Measurements from ENCODE around the gene CYSTM1.

CYSTM1 gene

GRCh38 chr5:140222416-140222815, 47.4 kb downstream of the CYSTM1 start:
- TF ChIP-seq, protein P1, sequence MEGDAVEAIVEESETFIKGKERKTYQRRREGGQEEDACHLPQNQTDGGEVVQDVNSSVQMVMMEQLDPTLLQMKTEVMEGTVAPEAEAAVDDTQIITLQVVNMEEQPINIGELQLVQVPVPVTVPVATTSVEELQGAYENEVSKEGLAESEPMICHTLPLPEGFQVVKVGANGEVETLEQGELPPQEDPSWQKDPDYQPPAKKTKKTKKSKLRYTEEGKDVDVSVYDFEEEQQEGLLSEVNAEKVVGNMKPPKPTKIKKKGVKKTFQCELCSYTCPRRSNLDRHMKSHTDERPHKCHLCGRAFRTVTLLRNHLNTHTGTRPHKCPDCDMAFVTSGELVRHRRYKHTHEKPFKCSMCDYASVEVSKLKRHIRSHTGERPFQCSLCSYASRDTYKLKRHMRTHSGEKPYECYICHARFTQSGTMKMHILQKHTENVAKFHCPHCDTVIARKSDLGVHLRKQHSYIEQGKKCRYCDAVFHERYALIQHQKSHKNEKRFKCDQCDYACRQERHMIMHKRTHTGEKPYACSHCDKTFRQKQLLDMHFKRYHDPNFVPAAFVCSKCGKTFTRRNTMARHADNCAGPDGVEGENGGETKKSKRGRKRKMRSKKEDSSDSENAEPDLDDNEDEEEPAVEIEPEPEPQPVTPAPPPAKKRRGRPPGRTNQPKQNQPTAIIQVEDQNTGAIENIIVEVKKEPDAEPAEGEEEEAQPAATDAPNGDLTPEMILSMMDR (IDR thresholded peaks at IDR 0.05): no peak

GRCh38 chr5:140223567-140223966, 48.6 kb downstream of the CYSTM1 start:
- TF ChIP-seq, protein P1 (IDR thresholded peaks at IDR 0.05): no peak

DNA sequence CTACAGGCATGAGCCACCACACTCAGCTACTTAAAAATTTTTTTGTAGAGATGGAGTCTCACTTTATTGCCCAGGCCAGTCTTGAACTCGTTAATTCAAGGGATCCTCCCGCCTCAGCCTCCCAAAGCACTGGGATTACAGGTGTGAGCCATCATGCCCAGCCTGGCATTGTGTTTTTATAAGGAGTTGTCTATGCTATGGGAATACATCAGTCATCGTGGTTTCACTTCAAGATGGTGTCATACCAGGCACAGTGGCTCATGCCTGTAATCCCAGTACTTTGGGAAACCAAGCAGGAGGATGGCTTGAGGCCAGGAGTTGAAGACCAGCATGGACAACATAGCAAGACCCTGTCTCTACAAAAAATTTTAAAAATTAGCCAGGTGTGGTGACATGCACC, 49.7 kb downstream of the CYSTM1 start:
- TF ChIP-seq, protein P1 (IDR thresholded peaks at IDR 0.05): no peak

GRCh38 chr5:140225396-140225795, 50.4 kb downstream of the CYSTM1 start:
- TF ChIP-seq, protein P1 (IDR thresholded peaks at IDR 0.05): no peak

GRCh38 chr5:140227046-140227445, 52.1 kb downstream of the CYSTM1 start:
- TF ChIP-seq, protein P1 (IDR thresholded peaks at IDR 0.05): no peak

- TF ChIP-seq, protein P1 (IDR thresholded peaks at IDR 0.05): no peak
These were observed 53.4 kb downstream of the CYSTM1 start for GRCh38 chr5:140228364-140228837.

- TF ChIP-seq, protein P1 (IDR thresholded peaks at IDR 0.05): no peak
These were observed 55.4 kb downstream of the CYSTM1 start for GRCh38 chr5:140230373-140230772.

GRCh38 chr5:140232731-140233130, 57.7 kb downstream of the CYSTM1 start:
- TF ChIP-seq, protein P1 (IDR thresholded peaks at IDR 0.05): no peak

All from LNCAP (cell line).